H9 (cell line): Measurements from ENCODE around the gene MAST4. TPM values are rescaled to one million over a fixed set of nuclear protein-coding genes. Genes with fewer than 3 reads are reported as not detected.

ENCODE experiments used
- DNase-seq: peaks from one replicate; pipeline ENCODE4 v3.0.0-alpha.2; 2017
- H2AFZ ChIP-seq: one replicate; pipeline ENCODE4 v1.6.1; 2013; ENCODE audit warnings: mild to moderate bottlenecking, low read length, control low read depth, moderate library complexity
- H2AK5ac ChIP-seq: 2 replicates; pipeline ENCODE4 v1.6.1; 2013; ENCODE audit warnings: low read length, control low read depth, mixed read lengths; ENCODE audit not compliant: insufficient read length
- H2BK120ac ChIP-seq: one replicate; pipeline ENCODE4 v1.6.1; 2013; ENCODE audit warnings: low read depth, mild to moderate bottlenecking, low read length, control low read depth, inconsistent platforms; ENCODE audit not compliant: poor library complexity, severe bottlenecking
- H2BK12ac ChIP-seq: 2 replicates; pipeline ENCODE4 v1.6.1; 2013; ENCODE audit warnings: low read length, control low read depth, mixed read lengths, low read depth; ENCODE audit not compliant: insufficient read length
- H2BK15ac ChIP-seq: 2 replicates; pipeline ENCODE4 v1.6.1; 2013; ENCODE audit warnings: low read depth, low read length, control low read depth
- H2BK20ac ChIP-seq: one replicate; pipeline ENCODE4 v1.6.1; 2013; ENCODE audit warnings: low read depth, mild to moderate bottlenecking, low read length, control low read depth, inconsistent platforms; ENCODE audit not compliant: poor library complexity, severe bottlenecking
- H2BK5ac ChIP-seq: 2 replicates; pipeline ENCODE4 v1.6.1; 2013; ENCODE audit warnings: low read length, control low read depth, mixed read lengths; ENCODE audit not compliant: insufficient read length
- H3K14ac ChIP-seq: 2 replicates; pipeline ENCODE4 v1.6.1; 2013; ENCODE audit warnings: low read length, control low read depth; ENCODE audit not compliant: insufficient read depth
- H3K18ac ChIP-seq: 2 replicates; pipeline ENCODE4 v1.6.1; 2013; ENCODE audit warnings: low read depth, mild to moderate bottlenecking, mixed read lengths, low read length, control low read depth; ENCODE audit not compliant: insufficient read length
- H3K23ac ChIP-seq: 2 replicates; pipeline ENCODE4 v1.6.1; 2013; ENCODE audit warnings: low read length, control low read depth, mixed read lengths, low read depth; ENCODE audit not compliant: insufficient read length
- H3K23me2 ChIP-seq: 2 replicates; pipeline ENCODE4 v1.6.1; 2013; ENCODE audit warnings: low read depth, mild to moderate bottlenecking, mixed read lengths, low read length, control low read depth; ENCODE audit not compliant: insufficient read length, poor library complexity, severe bottlenecking
- H3K27ac ChIP-seq: 2 replicates; pipeline ENCODE4 v1.5.1; 2013; ENCODE audit warnings: low read length, control low read depth, mixed read lengths, low read depth; ENCODE audit not compliant: insufficient read length
- H3K27me3 ChIP-seq: 2 replicates; pipeline ENCODE4 v1.6.1; 2013; ENCODE audit warnings: low read length, control low read depth, inconsistent platforms; ENCODE audit not compliant: insufficient read depth
- H3K4ac ChIP-seq: 2 replicates; pipeline ENCODE4 v1.6.1; 2013; ENCODE audit warnings: low read depth, mild to moderate bottlenecking, control low read depth, inconsistent platforms, low read length, moderate library complexity
- H3K4me1 ChIP-seq: 2 replicates; pipeline ENCODE4 v1.6.1; 2013; ENCODE audit warnings: low read length, control low read depth, inconsistent platforms; ENCODE audit not compliant: insufficient read depth
- H3K4me2 ChIP-seq: 2 replicates; pipeline ENCODE4 v1.6.1; 2013; ENCODE audit warnings: low read length, control low read depth, mixed read lengths; ENCODE audit not compliant: insufficient read length, insufficient read depth
- H3K56ac ChIP-seq: 2 replicates; pipeline ENCODE4 v1.6.1; 2013; ENCODE audit warnings: low read depth, mild to moderate bottlenecking, mixed read lengths, low read length, control low read depth; ENCODE audit not compliant: insufficient read length
- H3K79me1 ChIP-seq: 2 replicates; pipeline ENCODE4 v1.6.1; 2013; ENCODE audit warnings: low read depth, mild to moderate bottlenecking, moderate library complexity, low read length, control low read depth, inconsistent platforms; ENCODE audit not compliant: insufficient read depth, poor library complexity, severe bottlenecking
- H3K79me2 ChIP-seq: 2 replicates; pipeline ENCODE4 v1.6.1; 2013; ENCODE audit warnings: low read length, control low read depth, inconsistent platforms; ENCODE audit not compliant: insufficient read depth
- H3K9ac ChIP-seq: 2 replicates; pipeline ENCODE4 v1.6.1; 2013; ENCODE audit warnings: low read length, control low read depth, mixed read lengths; ENCODE audit not compliant: insufficient read length; ENCODE audit errors: extremely low read depth
- H3K9me3 ChIP-seq: one replicate; pipeline ENCODE4 v1.6.1; 2013; ENCODE audit warnings: low read depth, low read length, inconsistent platforms; ENCODE audit not compliant: control insufficient read depth
- H3T11ph ChIP-seq: one replicate; pipeline ENCODE4 v1.6.1; 2013; ENCODE audit warnings: mild to moderate bottlenecking, low read length, control low read depth, inconsistent platforms
- H4K20me1 ChIP-seq: one replicate; pipeline ENCODE4 v1.6.1; 2013; ENCODE audit not compliant: control insufficient read depth, insufficient read length, insufficient read depth
- H4K5ac ChIP-seq: 2 replicates; pipeline ENCODE4 v1.6.1; 2013; ENCODE audit warnings: low read depth, mild to moderate bottlenecking, mixed read lengths, low read length, control low read depth; ENCODE audit not compliant: insufficient read length
- H4K8ac ChIP-seq: replicated peaks from 2 replicates; pipeline ENCODE4 v1.6.1; 2013; ENCODE audit warnings: low read length, control low read depth, mixed read lengths, low read depth; ENCODE audit not compliant: insufficient read length
- H4K91ac ChIP-seq: 2 replicates; pipeline ENCODE4 v1.6.1; 2013; ENCODE audit warnings: low read depth, mild to moderate bottlenecking, moderate library complexity, mixed read lengths, low read length, control low read depth; ENCODE audit not compliant: insufficient read length
- H3K27ac Mint-ChIP-seq, 3 experiments: 2 replicates in 2 of 3; 3 replicates in 1 of 3; pipeline ENCODE4 v1.8.0; 2020 to 2021; ENCODE audit warnings: mixed read lengths in 3 of 3, mild to moderate bottlenecking in 1 of 3, moderate library complexity in 1 of 3
- H3K27me3 Mint-ChIP-seq: 2 replicates; pipeline ENCODE4 v1.8.0; 2021; ENCODE audit warnings: low read depth, mild to moderate bottlenecking, moderate library complexity, mixed read lengths
- H3K36me3 Mint-ChIP-seq, 3 experiments: 2 replicates in 2 of 3; 3 replicates in 1 of 3; pipeline ENCODE4 v1.8.0; 2020 to 2021; ENCODE audit warnings: low read depth in 3 of 3, mixed read lengths in 3 of 3; ENCODE audit not compliant: insufficient read depth in 1 of 3
- H3K4me1 Mint-ChIP-seq, 2 experiments: 2 replicates each; pipeline ENCODE4 v1.8.0; 2020; ENCODE audit warnings: mixed read lengths in 2 of 2
- H3K4me3 Mint-ChIP-seq, 2 experiments: 2 replicates in 1 of 2; 3 replicates in 1 of 2; pipeline ENCODE4 v1.8.0; 2020 to 2021; ENCODE audit warnings: mild to moderate bottlenecking in 2 of 2, mixed read lengths in 2 of 2, moderate library complexity in 1 of 2
- H3K9me3 Mint-ChIP-seq, 2 experiments: 2 replicates in 1 of 2; 3 replicates in 1 of 2; pipeline ENCODE4 v1.8.0; 2020; ENCODE audit warnings: mild to moderate bottlenecking in 2 of 2, mixed read lengths in 2 of 2, moderate library complexity in 1 of 2
- WGBS: extraction: QIAGEN DNeasy Blood & Tissue Kit; methylation state at CpG from one replicate; pipeline ENCODE4 v1.1.7; 2013; ENCODE audit warnings: missing lambda C conversion rate, low lambda C conversion rate, mixed read lengths; ENCODE audit not compliant: insufficient read length; ENCODE audit errors: extremely low coverage; 5-methylcytosine and 5-hydroxymethylcytosine counted together
- total RNA-seq: library from RNA; stranded (reverse); gene quantifications from 2 replicates; pipeline ENCODE4 v1.2.1, GENCODE V29; 2021
- TF ChIP-seq, protein P1 (sequence below): fragments of 200-600 bp; sonication (generic); conservative IDR thresholded peaks from 3 replicates; pipeline ENCODE4 v1.8.0; 2021; ENCODE audit warnings: antibody characterized with exemption, mild to moderate bottlenecking

Gene MAST4
- total RNA-seq, 1 experiment from 2014 or later = 3.7 TPM

DNA sequence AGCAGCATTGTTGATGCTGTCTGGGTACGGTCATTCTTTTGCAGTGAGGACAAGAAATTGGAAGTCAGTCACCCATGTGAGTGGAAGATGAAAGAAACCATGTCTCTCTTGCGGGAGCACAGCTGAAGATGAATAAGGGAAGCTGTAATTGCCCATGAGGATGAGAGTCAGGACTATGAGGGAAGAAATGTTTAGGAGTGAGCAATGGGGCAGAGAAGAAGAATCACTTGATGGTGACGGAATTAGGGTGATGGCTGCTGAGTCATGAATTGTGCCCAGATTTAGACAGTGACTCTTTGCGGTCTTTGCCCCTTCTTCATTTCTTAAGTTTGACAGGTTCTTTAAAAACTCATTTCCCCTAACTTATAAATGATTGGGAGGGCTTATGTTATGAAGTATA, 183.3 kb downstream of the MAST4 start:
- Mint-ChIP-seq H3K4me3 (no peak overlapping the region), H3K36me3 (peaks cover 2 to 5% (median 4%) of the 10 kb centered on the region in 3 experiments; a peak in 3 of 7 replicates), H3K27ac (no peak overlapping the region), H3K27me3 (no peaks in the 10 kb centered on the region; the same call in 1 of the 2 replicates), H3K9me3 (peaks cover 0 to 5% of the 10 kb centered on the region in 2 experiments; a peak in 2 of 5 replicates), H3K4me1 (no peaks in the 10 kb centered on the region)
- Histone ChIP-seq H3K18ac (no peak overlapping the region), H3K56ac (no peak overlapping the region), H2BK15ac (no peak overlapping the region), H4K20me1 (no peaks in the 10 kb centered on the region), H4K5ac (no peak overlapping the region), H3K23me2 (no peaks in the 10 kb centered on the region), H3K9me3 (no peaks in the 10 kb centered on the region), H3K14ac (no peak overlapping the region), H3K23ac (no peak overlapping the region), H3K79me2 (no peaks in the 10 kb centered on the region), H2BK20ac (no peak overlapping the region), H3K27me3 (no peaks in the 10 kb centered on the region), H4K8ac (no peak overlapping the region), H2BK120ac (no peak overlapping the region), H2AK5ac (no peak overlapping the region), H4K91ac (no peak overlapping the region), H3K9ac (no peak overlapping the region), H3K27ac (no peak overlapping the region), H3K4ac (no peak overlapping the region), H3T11ph (no peak overlapping the region), H2BK5ac (no peak overlapping the region), H3K4me1 (no peaks in the 10 kb centered on the region), H3K4me2 (no peak overlapping the region), H2BK12ac (no peak overlapping the region), H3K79me1 (no peaks in the 10 kb centered on the region), H2AFZ (no peak overlapping the region)
- TF ChIP-seq, protein P1, sequence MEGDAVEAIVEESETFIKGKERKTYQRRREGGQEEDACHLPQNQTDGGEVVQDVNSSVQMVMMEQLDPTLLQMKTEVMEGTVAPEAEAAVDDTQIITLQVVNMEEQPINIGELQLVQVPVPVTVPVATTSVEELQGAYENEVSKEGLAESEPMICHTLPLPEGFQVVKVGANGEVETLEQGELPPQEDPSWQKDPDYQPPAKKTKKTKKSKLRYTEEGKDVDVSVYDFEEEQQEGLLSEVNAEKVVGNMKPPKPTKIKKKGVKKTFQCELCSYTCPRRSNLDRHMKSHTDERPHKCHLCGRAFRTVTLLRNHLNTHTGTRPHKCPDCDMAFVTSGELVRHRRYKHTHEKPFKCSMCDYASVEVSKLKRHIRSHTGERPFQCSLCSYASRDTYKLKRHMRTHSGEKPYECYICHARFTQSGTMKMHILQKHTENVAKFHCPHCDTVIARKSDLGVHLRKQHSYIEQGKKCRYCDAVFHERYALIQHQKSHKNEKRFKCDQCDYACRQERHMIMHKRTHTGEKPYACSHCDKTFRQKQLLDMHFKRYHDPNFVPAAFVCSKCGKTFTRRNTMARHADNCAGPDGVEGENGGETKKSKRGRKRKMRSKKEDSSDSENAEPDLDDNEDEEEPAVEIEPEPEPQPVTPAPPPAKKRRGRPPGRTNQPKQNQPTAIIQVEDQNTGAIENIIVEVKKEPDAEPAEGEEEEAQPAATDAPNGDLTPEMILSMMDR = no peak
- WGBS = no CpG with 5 or more reads among the region's 4 CpGs
- no peak for DNase-seq
